Karpas-422 (cell line): ENCODE data around the gene SPATA6L. TPM values are rescaled to one million over a fixed set of nuclear protein-coding genes. Genes with fewer than 3 reads are reported as not detected.

Experiments used
- total RNA-seq: library from RNA; depleted of rRNA; stranded (reverse); fragments of >200 nt; shearing (Covaris generic); gene quantifications from 2 replicates; pipeline ENCODE4 v1.2.3, GENCODE V29; 2014; ENCODE audit warnings: low replicate concordance; rRNA removed

SPATA6L gene
- total RNA-seq, 1 experiment from 2014 or later = 0.22 TPM

Other genes with a start within 250 kb of the SPATA6L start
- gene SLC1A1, start 176.0 kb downstream of the SPATA6L start, total RNA-seq = not detected in 2 replicates
- gene PLPP6, start 4.2 kb downstream of the SPATA6L start, total RNA-seq = 8.9 and 13.1 TPM in 2 replicates
- gene CDC37L1, start 13.1 kb upstream of the SPATA6L start, total RNA-seq = 12.0 and 17.9 TPM in 2 replicates
- 49.8 and 67.3 TPM in 2 replicates for gene AK3, start 74.7 kb upstream of the SPATA6L start, total RNA-seq
- 24.9 and 31.0 TPM in 2 replicates for gene RCL1, start 126.5 kb upstream of the SPATA6L start, total RNA-seq